NCI-H1436 (cell line): ENCODE data around the gene GBF1.
"Not testable (repeated sequence)": the region's sequence is repeated elsewhere in the genome, so short reads cannot be mapped to it uniquely, and the experiment has no call there.

Experiments
- DNase-seq: peaks from one replicate; lab custom pipeline; 2025; lab: John Stamatoyannopoulos, UW

GBF1 gene

DNA sequence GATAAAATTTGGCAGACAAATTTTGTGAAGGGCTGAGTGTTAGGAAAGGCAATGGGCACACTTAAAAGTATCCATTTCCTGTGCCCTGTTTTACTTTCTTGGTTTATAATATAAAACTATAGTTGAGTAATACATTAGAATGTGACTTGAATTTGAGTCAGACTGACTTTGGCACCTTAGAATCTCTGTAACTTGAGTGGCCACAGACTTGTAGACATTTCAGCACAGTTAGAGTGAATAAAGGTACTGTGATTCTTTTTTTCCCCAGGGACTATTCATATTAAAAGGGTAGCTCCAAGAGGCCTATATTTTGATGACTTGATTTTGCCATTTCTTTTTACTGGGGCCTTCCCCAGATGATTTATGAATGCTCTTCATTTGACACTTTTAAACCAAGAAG lies 22.4 kb downstream of the GBF1 start:
- no peak for DNase-seq

DNA sequence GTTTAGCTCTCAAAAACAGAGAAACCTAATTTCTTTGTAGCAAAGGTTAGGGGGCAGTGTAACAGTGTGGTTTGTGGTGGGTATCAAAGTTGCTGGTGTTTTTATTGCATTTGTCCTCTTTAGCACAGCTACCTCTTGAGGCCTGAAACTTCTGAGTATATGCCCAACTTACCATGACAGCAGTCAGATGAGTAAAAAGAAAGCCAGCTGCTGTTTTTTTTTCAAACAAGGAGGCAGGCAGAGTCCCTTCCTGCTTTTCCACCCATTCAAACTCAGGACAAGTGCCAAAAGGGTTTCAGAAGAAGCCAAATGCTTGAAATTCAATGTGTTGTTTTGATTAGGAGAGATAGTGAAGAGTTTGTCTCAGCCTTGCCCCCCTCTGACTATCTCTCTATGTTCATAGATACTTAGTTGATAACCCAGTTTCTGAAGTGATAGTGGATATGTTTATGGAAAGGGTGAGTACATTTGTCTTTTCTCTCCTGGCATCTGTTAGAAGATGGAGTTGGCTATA lies 23.1 kb downstream of the GBF1 start:
- DNase-seq = no peak

DNA sequence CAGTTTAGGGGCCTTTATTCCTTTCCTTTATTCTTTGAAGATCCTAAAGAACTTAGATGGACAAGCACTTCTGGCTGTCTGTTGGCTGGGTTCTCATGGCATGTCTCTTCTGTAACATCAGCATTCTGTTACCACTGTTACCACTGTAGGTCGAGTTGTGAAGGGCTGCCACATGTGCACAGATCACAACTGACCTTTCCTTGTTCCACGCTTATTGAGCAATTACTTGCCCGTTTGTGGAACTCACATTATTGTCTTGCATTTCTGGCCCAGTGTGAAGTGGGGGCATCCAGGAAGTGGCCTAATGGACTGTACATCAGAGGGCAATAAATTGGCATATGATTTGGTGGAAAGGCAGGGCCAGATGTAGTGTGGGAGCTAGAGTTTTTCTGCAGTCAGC lies 23.7 kb downstream of the GBF1 start:
- DNase-seq = no peak

DNA sequence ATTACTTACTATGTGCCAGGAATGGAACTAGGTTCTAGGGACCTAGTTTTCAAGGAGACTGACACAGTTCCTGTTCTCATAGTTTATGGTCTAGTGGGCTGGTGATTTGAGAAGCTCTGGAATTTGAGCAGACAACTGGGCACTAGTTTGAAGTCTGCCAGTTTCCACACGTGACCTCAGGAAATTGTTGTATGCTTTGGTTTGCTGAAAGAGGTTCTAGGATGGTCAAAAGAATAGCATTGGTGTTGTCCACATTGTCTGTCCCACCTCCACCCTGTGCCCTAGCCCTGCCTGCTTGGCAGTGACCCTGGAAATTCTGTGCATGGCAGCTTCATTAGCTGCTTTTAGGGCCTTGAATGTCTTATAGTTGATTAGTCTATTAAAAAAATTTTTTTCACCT lies 28.7 kb downstream of the GBF1 start:
- no peak for DNase-seq

DNA sequence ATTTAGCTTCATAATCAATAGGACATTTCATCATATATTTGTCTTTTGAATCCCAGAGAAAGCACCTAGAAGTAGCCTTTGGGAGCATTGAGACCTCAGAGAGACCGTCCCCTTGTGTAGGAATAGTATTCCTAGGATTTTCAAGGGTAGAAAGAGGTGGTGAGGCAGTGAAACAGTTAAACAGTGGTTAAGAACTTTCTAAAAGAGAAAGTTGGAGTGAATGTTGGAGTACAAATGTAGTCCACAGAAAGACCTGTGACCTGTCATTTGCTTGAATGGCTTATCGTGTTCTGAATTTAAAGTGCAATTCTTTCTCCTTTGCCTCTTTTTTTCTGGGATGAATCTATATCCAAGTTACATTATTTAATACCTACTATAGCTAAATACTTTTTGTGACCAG lies 30.0 kb downstream of the GBF1 start:
- no peak for DNase-seq

DNA sequence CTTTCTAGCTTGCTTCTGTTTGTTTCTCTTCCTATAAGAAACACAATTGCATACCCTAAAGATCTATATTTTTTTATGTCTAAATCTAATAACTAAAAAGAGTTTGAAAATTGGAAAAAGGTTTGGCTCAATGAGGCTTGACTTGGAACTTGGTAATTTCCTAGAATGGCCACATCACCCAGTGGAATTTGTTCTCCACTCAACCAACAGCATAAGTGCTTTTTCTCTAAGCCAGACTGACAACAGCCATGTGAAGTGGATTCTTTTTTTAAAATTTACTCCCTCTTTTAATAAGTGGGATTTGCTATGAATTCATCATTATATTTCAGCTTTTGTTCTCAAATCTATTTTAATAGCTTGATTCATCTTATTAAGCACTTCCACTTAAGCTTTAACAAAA lies 33.8 kb downstream of the GBF1 start:
- DNase-seq = no peak

DNA sequence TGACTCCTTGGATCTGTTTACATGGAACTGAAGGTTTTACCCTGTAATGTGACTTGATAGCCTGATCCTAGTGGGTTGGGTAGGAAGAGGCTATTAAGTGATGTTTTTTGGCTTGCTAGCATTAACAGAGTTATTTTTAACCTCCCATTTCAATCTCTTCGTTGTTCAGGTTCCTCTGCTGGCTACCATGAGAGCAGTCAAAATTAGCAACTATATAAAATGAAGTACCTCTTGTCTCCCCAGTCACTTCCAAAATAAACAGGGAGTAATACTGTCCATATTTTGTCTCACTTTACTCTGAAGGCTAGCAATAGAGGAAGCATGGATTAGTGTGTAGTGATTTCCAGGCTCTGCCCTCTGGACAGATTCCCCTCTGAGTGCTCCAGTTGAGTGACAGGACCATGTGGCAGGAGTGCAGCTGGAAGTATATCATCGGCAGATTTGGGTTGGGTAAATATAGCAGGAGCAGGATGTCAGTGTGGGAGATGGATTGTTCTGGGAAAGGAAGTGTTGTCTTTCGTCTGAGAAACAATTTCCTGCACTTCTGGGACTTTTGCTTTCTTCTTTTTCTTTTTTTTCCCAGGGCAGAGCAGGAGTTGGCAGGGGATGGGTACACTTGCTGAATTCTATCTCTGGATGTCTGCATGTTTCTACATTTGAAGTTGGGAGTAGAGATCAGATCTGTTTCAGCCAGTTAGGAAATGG lies 35.2 kb downstream of the GBF1 start:
- DNase-seq = no peak

DNA sequence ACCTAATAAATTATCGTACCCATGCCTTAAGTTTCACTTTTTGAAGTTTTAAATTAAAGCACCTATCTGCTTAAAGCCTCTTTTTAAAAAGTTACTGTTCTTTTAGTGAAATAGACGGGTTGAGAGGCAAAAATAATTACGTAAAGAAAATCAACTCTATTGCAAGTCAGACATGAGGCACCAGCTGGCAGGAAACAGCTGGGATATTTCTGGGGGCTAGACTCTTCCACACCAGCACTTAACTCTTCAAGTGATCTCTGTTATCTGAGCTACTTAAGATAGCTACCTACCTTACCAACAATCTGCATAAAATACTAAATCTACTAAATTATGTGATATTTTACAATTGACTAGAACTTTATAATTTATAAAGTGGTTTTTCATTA lies 35.8 kb downstream of the GBF1 start:
- DNase-seq = no peak

DNA sequence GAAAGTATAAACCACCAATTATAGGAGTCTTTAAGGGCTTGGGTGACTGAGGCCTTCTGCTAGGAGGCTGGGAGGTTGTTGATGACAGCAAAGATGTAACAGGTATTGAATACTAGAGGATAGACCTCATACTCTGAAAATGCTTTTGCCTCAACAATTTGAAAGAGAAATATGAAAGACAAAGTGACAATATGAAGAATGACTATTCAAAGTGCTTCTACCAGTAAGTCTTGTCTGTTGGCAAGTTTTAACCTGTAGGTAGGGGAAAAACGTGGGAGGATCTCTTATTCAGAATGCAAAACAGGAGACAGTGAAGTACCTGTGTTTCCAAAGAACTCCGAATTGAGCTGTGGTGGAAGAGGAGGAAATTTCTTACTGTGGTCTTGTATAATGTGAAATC lies 38.2 kb downstream of the GBF1 start:
- no peak for DNase-seq

DNA sequence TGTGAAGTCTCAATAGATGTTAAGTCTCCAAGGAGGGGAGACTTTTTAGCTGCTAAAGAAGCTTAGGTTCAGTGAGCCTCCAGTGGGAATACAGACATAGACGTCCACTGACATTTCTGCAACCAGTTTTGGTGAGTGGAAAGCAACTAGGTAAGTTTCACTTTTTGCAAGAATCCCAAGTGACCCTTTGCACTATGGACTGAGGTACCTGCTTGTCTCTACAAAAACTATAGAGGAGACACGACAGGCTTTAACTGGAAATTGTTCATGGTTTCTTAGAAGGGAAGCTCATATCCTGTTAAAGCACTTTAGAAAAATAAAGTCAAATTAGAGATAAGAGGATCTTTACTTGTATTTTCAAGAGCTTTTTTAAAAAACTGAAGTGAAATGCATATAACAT lies 38.6 kb downstream of the GBF1 start:
- no peak for DNase-seq

DNA sequence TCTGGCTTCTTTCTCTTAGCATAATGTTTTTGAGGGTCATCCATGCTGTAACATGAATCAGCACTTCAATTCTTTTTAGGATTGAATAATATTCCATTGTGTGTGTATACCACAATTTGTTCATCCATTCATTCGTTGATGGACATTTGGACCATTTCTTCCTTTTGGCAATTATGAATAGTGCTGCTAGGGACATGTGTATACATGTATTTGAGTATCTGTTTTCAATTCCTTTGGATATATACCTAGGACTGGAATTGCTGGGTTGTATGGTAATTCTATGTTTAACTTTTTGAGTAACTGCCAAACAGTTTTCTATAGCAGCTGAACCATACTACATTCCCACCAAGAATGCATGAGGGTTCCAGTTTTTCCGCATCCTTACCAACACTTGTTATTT lies 39.2 kb downstream of the GBF1 start:
- DNase-seq = no peak

DNA sequence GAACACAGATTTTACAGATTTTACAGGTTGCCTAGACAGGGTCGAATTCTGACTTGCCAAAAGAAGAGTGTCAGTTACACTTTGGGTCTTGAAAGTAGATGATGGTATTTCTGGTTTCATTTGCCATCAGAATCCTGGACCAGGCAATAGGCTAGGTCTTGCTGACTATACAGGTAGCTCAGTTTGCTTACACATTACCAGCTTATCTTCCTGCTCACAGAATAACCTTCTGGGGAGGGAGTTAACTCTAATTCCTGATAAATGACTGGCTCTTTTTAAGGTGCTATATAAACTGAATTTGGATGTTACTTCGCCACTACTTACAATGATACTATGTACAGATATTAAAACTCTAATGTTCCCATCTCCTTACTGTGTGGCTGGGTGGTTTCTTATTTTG lies 39.8 kb downstream of the GBF1 start:
- DNase-seq = no peak

DNA sequence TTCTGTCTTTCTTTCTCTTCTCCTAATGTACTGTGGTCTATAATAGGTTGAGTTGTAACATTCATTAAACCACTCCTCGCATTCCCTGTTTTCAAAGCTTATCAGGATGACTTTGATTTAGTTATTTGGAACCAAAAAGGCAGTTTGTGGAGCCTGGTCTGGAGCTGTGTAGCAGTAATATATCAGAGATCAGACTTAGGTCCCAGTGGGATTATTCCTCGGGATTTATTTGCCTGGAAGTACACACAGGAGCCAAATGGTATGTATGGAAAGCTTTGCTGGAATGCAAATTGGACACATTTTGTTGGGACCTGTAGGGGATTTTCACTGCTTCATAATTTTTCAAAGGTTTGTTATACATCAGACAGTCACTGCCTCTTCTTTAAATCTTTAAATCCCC lies 40.9 kb downstream of the GBF1 start:
- no peak for DNase-seq

DNA sequence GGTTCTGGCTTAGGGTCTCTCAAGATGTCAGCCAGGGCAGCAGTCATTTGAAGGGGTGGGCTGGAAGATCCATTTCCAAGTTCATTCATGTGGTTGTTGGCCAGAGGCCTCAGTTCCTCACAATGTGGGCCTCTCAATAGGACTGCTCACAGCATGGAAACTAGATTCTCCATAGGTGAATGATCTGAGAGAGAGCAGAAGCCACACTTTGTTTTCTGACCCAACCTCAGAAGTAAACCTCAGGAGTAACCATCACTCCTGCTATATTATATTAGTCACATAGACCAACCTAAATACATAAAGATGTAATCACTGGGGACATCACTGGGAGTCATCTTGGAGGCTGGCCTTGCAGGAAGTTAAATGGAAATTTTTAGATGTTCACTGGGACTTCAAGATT lies 42.2 kb downstream of the GBF1 start:
- DNase-seq = no peak

DNA sequence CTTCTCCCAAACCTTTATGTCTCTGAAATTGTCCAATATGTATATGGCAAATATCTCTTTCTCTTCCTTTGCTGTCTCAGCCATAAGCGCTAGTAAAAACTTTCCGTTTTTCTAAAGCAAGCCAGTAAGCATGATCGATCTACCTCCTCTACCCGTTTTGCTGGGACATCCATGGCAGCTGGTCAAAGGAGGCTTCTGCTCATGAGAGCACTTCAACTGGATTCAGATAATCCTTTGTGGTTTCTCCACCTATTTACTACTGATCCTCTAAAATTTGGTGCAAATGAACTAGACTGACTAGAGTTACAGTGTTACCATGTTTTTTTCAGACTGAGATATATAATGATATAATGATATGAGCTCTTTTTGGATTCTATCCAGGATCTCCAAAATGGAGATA lies 42.7 kb downstream of the GBF1 start:
- no peak for DNase-seq

DNA sequence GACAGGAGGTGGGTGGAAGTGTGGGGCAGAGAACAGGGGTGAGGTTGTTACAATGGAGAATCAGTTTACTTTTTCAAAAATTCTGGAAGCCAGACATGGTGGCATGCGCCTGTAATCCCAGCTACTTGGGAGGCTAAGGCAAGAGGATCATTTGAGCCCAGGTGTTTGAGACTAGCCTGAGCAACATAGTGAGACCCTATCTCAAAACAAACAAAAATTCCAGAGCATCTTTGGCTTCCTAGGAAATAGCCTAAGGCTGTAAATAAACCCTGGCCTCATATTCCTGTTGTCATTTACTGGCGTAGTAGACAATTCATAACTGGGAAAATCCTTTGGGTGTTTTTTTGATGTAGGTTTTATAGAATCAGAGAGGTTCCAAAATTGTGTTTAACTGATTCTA lies 44.0 kb downstream of the GBF1 start:
- DNase-seq = no peak

DNA sequence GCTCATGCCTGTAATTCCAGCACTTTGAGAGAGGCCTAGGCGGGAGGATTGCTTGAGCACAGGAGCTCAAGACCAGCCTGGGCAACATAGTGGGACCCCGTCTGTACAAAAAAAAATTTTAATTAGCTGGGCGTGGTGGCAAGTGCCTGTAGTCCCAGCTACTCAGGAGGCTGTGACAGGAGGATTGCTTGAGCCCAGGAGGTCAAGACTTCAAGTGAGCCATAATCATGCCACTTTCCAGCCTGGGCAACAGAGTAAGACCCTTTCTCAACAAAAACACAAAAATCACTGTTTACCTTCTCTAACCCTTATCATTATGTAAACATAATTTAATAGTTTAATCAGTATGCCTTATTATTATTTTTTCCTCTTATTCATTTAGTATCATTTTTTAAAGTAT lies 44.5 kb downstream of the GBF1 start:
- no peak for DNase-seq

DNA sequence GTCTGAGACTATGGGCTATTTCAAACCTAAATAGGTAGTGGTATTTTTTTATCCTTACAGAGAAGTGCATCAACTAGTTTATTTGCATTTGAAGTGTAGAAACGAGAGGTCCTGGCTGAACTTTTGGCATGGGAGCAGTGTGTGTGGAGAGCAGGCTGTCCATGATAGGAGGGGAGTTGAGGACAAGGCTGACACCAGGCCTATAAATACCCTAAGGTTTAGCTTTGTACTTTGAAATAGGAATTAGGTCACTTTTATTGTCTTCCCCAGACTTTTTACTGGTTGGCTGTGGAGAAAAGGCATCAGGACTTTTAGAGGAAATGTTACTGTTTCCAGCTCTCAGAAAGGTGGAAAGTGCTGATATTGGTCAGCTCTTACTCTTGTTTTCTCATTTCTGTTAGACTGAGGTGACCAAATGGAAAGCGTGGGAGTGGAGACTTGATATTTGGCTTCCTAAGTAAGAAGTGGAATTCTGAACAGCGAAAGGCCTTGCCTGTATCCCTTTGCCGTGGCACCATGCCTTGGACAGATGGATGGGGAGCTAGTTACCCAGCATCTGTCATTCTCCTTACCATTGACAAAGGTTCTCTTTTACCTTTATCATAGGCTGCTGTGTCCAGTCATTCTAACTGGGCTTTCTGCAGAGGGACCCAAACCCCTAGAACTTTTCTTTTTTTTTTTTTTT lies 46.0 kb downstream of the GBF1 start:
- no peak for DNase-seq

DNA sequence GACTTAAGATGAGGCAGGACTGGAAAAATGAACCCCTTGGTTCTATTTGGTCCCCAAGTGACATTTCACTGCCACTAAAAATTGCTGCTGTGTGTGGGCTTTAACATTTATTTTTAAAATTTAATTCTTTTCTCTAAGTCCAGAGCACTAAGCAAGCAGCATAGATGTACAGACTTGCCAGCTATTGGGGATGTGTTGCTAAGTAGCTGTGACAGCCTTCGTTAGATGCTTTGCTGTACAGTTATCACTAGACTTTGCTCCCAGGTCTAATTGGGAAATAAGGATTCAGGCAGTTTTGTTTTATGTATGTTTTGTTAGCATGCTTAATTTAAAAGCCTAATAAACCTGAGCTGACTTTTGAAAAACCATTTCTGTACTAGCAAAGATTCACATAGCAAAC lies 51.8 kb downstream of the GBF1 start:
- DNase-seq = no peak

DNA sequence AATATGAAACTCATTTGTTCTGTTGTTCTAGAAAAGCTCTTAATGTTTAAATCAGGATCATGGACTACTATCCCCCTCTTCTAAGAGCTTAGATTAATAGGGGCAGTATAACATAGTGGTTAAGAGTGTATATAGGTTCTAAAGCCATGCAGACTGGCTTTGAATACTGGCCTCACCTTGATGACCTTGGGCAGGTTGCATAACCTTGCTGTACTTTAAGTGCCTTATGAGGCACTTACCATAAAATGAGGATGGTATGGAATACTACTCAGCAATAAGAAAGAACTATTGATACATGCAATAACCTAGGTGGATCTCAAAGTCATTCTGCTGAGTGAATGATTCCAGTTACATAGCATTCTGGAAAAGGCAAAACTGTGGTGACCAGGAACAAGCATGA lies 53.6 kb downstream of the GBF1 start:
- no peak for DNase-seq

DNA sequence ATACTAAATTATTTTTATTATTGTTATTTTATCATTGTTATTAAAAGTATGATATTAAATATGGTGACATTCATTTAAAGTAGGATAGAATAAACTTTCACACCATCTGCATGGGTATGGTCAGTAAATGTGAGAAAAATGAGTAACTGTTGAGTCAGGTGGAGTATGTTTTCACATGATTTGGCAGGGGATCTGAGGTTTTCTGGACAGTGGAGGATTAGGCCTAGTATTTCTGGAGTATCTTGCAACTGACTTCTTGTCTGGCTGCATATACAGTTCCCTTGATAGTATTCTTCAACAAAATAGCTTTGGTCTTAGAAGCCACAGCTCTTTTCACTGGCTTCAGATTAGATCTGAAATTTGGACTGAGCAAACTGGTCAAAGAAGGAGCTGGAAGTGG lies 54.5 kb downstream of the GBF1 start:
- no peak for DNase-seq

DNA sequence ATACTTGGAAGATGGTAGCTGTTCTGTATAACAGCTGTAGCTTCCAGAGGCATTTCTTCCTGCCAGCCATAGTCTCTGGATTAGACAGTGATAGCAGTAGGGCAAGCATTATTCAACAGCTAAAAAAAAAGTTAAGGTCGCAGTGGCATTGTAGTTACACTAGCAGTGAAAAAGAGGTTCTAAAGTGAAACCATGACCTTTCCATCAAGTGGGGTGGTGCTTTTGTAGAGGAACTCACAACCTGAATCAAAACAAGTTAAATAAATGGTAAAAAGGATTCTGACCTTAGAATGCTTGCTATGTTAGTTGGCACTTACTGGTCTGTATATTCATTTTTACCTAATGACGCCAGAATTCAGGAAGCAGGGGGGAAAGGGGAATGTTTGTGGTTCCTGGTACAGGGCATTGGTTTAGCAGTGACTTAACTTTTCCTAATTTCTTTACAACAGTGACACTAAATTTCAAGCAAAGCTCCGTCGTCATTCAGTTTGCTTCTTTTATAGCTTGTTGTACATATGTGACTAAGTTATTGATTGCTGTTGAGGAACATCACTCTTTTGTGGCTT lies 55.0 kb downstream of the GBF1 start:
- no peak for DNase-seq

DNA sequence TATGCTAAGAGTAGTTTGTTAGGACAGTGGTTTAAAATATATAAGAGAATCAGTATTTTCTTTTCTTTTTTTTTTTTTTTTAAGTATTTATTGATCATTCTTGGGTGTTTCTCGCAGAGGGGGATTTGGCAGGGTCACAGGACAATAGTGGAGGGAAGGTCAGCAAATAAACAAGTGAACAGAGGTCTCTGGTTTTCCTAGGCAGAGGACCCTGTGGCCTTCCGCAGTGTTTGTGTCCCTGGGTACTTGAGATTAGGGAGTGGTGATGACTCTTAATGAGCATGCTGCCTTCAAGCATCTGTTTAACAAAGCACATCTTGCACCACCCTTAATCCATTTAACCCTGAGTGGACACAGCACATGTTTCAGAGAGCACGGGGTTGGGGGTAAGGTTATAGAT lies 55.6 kb downstream of the GBF1 start:
- DNase-seq = not testable (repeated sequence)

DNA sequence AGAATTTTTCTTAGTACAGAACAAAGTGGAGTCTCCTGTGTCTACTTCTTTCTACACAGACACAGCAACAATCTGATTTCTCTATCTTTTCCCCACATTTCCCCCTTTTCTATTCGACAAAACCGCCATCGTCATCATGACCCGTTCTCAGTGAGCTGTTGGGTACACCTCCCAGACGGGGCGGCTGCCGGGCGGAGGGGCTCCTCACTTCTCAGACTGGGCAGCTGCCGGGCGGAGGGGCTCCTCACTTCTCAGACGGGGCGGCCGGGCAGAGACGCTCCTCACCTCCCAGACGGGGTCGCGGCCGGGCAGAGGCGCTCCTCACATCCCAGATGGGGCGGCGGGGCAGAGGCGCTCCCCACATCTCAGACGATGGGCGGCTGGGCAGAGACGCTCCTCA lies 56.0 kb downstream of the GBF1 start:
- not testable (repeated sequence) for DNase-seq
